Measurements from ENCODE around the gene WDR27.

- no peak for TF ChIP-seq CTCF (conservative IDR thresholded peaks at IDR 0.05; ENCODE audit: low read length)
- no peak for TF ChIP-seq EZH2phosphoT487 (IDR thresholded peaks at IDR 0.05; ENCODE audit: borderline replicate concordance)
These were observed 50.3 kb downstream of the WDR27 start for GRCh38 chr6:169651498-169651897.

Data from Loucy (cell line).